ENCODE measurements around the gene ABCA2. TPM values are rescaled to one million over a fixed set of nuclear protein-coding genes. Genes with fewer than 3 reads are reported as not detected.

Gene ABCA2
- polyA plus RNA-seq, 1 experiment = 16.0 TPM

DNA sequence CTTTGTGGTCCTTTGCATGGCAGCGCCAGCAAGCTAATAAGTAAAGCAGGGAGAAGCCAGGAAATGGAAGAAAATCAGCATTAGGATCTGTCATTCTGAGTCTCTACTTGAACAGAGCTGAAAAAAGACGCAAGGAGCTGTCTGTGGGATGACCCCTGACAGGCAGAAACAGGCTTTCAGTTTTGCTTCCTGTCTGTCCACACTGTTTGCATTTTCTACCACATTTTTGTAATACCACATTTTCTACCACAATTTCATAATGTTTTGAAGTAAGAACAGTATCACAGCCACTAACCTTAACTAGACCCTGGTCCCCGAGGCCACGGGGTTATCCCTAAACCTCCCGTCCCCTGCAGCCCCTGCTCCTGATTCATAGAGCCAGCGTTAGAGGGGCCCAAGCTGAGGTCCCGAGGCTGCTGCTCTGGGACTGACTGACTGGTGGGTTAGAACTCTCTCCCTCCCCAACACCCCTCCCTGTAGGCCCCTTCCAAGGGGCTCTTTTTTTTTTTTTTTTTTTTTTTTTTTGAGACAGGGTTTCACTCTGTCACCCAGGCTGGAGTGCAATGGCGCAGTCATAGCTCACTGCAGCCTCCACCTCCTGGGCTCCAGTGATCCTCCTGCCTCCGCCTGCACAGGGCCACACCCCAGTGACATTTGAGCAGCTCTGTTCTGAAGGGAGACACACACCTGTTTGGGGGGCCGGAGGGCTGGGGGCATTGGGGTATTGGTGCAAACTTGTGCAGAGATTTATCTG lies 27.7 kb downstream of the ABCA2 start:
- POLR2A ChIA-PET = interaction anchor here (0.6 kb wide), 1 partner anchor 223 kb away, joined by 3 read pairs; no protein-coding TSS in a partner anchor
- H3K4me3 ChIP-seq (ENCODE audit: low read depth, low read length) = no peak overlapping the region
- TF ChIP-seq, protein P1, sequence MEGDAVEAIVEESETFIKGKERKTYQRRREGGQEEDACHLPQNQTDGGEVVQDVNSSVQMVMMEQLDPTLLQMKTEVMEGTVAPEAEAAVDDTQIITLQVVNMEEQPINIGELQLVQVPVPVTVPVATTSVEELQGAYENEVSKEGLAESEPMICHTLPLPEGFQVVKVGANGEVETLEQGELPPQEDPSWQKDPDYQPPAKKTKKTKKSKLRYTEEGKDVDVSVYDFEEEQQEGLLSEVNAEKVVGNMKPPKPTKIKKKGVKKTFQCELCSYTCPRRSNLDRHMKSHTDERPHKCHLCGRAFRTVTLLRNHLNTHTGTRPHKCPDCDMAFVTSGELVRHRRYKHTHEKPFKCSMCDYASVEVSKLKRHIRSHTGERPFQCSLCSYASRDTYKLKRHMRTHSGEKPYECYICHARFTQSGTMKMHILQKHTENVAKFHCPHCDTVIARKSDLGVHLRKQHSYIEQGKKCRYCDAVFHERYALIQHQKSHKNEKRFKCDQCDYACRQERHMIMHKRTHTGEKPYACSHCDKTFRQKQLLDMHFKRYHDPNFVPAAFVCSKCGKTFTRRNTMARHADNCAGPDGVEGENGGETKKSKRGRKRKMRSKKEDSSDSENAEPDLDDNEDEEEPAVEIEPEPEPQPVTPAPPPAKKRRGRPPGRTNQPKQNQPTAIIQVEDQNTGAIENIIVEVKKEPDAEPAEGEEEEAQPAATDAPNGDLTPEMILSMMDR (IDR thresholded peaks at IDR 0.05; ENCODE audit: insufficient read depth, low read depth, low read length) = no peak
- H3K36me3 ChIP-seq (ENCODE audit: control insufficient read depth, insufficient read depth, low read length) = no peaks in the 10 kb centered on the region
- CTCF ChIA-PET = interaction anchor here (0.7 to 1.7 kb wide), 4 partner anchors 29 to 52 kb away, joined by 3 to 7 read pairs (median 5); partner anchors contain the start of gene ABCA2
- no peaks in the 10 kb centered on the region for H3K27me3 ChIP-seq (ENCODE audit: control insufficient read depth, insufficient read depth, low read length)
- DNase-seq (ENCODE audit: low read depth) = peak; percentile 30

DNA sequence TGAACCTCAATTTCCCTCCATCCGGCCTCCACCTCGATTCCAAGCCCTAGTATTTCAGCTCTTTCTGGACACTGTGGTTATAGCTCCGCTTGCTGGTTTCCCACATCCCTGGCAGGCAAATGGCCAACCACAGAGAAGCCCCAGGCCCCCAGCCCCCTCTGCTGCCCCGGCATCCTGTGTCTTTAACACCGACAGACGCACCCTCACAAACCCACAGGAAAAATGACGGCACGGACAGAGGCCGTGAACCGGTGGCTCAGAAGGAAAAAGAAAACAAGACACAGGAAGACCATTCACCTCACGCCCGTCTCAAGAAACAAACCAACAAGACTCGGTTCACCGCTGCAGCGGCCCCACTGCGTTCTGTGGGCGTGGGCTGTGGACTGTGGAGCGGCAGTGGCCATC lies 30.2 kb downstream of the ABCA2 start:
- CTCF ChIA-PET = interaction anchor here (1.1 kb wide), 1 partner anchor 31 kb away, joined by 5 read pairs; no protein-coding TSS in a partner anchor
- no peaks in the 10 kb centered on the region for H3K36me3 ChIP-seq (ENCODE audit: control insufficient read depth, insufficient read depth, low read length)
- POLR2A ChIA-PET = no interaction called here
- H3K4me3 ChIP-seq (ENCODE audit: low read depth, low read length) = no peak overlapping the region
- DNase-seq (ENCODE audit: low read depth) = no peak
- TF ChIP-seq, protein P1 (IDR thresholded peaks at IDR 0.05; ENCODE audit: insufficient read depth, low read depth, low read length) = no peak
- no peaks in the 10 kb centered on the region for H3K27me3 ChIP-seq (ENCODE audit: control insufficient read depth, insufficient read depth, low read length)

DNA sequence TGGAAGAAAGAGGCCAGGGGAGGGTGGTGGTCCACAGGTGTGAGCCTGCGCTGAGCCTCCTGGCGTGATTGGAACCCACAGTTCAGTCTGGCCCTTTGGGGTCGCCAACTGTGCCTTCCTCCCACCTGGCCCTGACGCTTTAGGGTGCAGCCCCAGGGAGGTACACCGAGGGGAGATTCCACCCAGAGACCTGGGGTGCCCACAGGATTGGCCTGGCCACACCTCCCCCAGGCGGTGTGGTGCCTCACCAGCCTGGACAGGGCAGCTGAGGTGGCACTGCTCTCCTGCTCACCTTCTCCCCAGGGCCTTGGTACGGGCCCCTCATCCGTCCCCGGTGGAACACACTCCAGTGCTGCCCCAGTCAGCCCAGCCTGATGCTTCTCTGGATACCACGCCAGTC lies 30.7 kb downstream of the ABCA2 start:
- no peaks in the 10 kb centered on the region for H3K27me3 ChIP-seq (ENCODE audit: control insufficient read depth, insufficient read depth, low read length)
- no peak for DNase-seq (ENCODE audit: low read depth)
- no peaks in the 10 kb centered on the region for H3K36me3 ChIP-seq (ENCODE audit: control insufficient read depth, insufficient read depth, low read length)
- CTCF ChIA-PET = interaction anchor here (2.2 kb wide), 1 partner anchor 30 kb away, joined by 7 read pairs; the partner anchor contains the start of gene ABCA2
- POLR2A ChIA-PET = no interaction called here
- TF ChIP-seq, protein P1 (IDR thresholded peaks at IDR 0.05; ENCODE audit: insufficient read depth, low read depth, low read length) = no peak
- H3K4me3 ChIP-seq (ENCODE audit: low read depth, low read length) = no peak overlapping the region

DNA sequence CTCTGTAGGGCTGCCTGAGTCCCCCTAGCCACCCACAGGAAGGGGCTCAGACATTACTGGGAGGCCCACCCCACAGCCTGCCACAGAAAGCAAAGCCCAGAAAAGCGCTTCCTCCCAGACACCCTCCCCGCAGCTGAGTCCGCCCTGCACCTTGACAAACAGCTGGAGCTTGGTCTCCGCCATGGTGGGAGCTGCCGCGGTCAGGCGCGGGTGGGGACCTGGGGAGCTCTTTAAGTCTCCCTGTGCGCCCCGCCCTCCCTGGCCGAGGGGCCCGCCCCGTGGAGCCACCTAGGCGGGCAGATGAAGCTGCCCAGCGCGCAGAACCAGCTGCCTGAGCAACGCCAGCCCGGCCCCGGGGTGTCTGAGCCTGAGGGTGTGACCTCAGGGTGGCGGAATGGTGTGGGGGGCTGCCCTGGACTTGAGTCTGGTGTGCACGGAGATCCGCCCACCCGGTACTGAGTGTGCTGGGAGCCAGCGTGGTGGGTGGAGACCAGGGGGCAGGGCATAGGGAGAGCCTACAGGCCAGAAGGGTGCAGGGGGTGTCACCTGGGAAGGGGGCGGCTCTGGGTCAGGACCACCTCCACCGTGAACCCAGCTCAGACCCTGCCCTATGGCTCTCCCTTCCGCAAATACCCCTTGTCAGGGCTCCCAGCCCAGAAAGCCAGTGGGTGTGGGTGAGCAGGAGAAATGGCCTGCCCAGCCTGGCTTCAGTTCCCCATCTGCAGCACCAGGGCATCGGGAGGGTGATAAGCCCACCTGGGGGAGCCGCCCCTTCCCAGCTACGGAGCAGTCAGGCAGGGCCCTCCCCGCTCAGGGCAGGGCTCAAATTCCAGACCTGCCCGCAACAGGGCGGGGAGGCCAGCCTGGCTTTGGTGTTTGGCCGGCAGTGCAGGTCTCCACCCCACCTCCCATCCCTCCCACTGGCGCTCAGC lies 31.4 kb downstream of the ABCA2 start, which contains the start of gene CLIC3:
Gene CLIC3, minus strand, starts transcription at position 208 of the 932 bp plus-strand sequence. Its CDS starts 25 bp downstream, at position 183.
- no peaks in the 10 kb centered on the region for H3K36me3 ChIP-seq (ENCODE audit: control insufficient read depth, insufficient read depth, low read length)
- no peaks in the 10 kb centered on the region for H3K27me3 ChIP-seq (ENCODE audit: control insufficient read depth, insufficient read depth, low read length)
- TF ChIP-seq, protein P1 (IDR thresholded peaks at IDR 0.05; ENCODE audit: insufficient read depth, low read depth, low read length) = no peak
- ChIA-PET POLR2A (no interaction called here), CTCF (interaction anchor here (0.6 to 5.7 kb wide), 8 partner anchors 8 to 212 kb away, joined by 3 to 30 read pairs (median 3); partner anchors contain the start of gene ABCA2)
- H3K4me3 ChIP-seq (ENCODE audit: low read depth, low read length) = peak within 1 kb of the TSS; percentile 2; the same call in 1 of the 2 replicates
- no peak for DNase-seq (ENCODE audit: low read depth)
